Transverse colon (tissue), 4 donors: Measurements from ENCODE around the gene DYRK3.

Experiments
- CTCF ChIP-seq, 5 experiments: fragments of 200-600 bp in 3 of 5; fragments of 450-650 bp in 2 of 5; sonication (generic) in 3 of 5; IDR thresholded peaks; 1 replicate in 2 of 5; 2 replicates in 3 of 5; pipeline ENCODE4 v1.5.1; 2016 to 2017; ENCODE audit warnings: antibody characterized with exemption in 5 of 5, inconsistent platforms in 3 of 5, mild to moderate bottlenecking in 2 of 5, moderate library complexity in 1 of 5
- EP300 ChIP-seq: sonication (generic); formaldehyde crosslinking; IDR thresholded peaks from one replicate; pipeline ENCODE4 v1.6.1; 2017; ENCODE audit warnings: antibody characterized with exemption, low read depth
- POLR2A ChIP-seq: fragments of 450-650 bp; IDR thresholded peaks from one replicate; pipeline ENCODE4 v1.6.1; 2016; ENCODE audit warnings: antibody characterized with exemption, mild to moderate bottlenecking, moderate library complexity
- POLR2AphosphoS5 ChIP-seq, 3 donors: sonication (generic); formaldehyde crosslinking; IDR thresholded peaks; one replicate each; pipeline ENCODE4 v1.6.1; 2016; ENCODE audit warnings: antibody characterized with exemption in 3 of 3

- no peak for TF ChIP-seq CTCF (IDR thresholded peaks at IDR 0.05)
- no peak for TF ChIP-seq POLR2AphosphoS5 (IDR thresholded peaks at IDR 0.05)
- no peak for TF ChIP-seq POLR2A
- no peak for TF ChIP-seq EP300
Observed at GRCh38 chr1:206647224-206647623, 11.9 kb downstream of the DYRK3 start.
